GM10266 (cell line): ENCODE data around the gene CD72.

Source experiments
- DNase-seq: peaks from one replicate; pipeline ENCODE4 v3.0.0; 2012; ENCODE audit errors: extremely low spot score
- TF ChIP-seq, protein P1 (sequence below): IDR thresholded peaks from 2 replicates; pipeline ENCODE4 v1.5.1; 2012; ENCODE audit warnings: mild to moderate bottlenecking, low read depth; ENCODE audit not compliant: control insufficient read depth, insufficient read depth; ENCODE audit errors: missing control alignments

The CD72 gene

DNA sequence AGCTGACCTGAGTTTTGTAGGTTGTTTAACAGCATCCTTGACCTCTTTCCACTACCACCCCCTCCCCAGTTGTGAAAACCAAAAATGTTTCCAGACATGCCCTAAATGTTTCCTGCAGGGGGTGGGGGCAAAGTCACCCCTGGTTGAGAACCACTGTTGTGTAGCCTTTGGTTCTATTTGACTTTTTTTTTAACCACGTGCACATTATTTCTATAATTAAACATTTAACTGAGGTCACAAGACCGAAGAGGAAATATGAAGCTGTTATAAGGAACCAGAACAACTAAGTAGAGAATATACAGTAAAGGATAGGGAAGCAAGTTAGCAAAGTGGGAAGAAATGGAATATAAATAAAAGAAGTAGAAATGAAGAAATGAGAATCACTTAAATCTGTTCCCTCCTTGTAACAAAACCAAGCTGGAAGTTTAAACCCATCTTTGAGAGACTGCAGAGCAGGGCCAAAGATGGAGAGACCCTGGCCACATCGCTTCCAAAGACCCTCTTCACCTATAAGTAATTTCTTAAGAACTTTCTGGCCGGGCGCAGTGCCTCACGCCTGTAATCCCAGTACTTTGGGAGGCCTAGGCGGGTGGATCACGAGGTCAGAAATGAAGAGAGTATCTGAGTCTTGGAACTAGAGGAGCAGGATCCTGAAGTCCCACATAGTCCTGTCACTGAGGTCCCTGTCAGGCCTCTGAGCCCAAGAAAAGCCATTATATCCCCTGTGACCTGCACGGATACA is 18.1 kb upstream of the CD72 start:
- DNase-seq = peak; percentile 2
- TF ChIP-seq, protein P1, sequence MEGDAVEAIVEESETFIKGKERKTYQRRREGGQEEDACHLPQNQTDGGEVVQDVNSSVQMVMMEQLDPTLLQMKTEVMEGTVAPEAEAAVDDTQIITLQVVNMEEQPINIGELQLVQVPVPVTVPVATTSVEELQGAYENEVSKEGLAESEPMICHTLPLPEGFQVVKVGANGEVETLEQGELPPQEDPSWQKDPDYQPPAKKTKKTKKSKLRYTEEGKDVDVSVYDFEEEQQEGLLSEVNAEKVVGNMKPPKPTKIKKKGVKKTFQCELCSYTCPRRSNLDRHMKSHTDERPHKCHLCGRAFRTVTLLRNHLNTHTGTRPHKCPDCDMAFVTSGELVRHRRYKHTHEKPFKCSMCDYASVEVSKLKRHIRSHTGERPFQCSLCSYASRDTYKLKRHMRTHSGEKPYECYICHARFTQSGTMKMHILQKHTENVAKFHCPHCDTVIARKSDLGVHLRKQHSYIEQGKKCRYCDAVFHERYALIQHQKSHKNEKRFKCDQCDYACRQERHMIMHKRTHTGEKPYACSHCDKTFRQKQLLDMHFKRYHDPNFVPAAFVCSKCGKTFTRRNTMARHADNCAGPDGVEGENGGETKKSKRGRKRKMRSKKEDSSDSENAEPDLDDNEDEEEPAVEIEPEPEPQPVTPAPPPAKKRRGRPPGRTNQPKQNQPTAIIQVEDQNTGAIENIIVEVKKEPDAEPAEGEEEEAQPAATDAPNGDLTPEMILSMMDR = no peak

DNA sequence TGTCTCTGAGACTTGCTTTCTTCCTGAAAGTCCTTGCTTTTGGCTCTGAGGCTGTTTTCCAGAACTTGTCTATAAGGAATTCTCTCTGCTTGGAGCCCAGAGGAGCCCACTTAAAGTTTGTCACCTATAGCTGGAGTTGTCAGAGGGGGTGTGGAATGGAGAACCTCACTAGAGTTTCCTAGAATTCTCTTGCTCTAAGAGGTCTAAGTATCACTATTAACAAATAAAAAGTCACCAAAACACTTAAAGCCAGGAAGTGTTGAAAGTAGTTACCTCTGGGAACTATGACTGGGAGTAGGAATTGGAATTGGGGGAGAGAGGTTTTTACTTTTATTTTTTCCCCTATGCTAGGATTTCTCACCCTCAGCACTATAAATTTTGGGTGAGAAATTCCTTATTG is 17.5 kb upstream of the CD72 start:
- DNase-seq = no peak
- TF ChIP-seq, protein P1 = no peak

DNA sequence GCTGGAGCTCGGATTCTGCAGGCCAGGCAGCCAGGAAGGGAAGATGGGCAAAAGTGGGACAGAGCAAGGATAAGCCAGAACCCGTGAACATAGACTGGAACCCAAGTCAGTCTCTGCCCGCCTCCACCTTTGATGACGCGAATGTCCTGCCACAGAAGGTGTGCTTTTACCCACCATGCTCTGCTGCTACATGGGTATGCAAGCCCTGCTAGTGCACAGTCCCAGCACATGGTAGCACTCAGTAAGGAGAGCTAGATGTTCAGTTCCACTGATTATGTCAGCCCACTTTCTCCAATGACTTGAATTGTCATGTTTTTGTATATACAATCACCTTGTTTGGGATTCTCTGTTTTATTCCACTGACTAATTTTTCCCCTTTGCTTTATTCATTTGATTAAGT is 11.4 kb upstream of the CD72 start:
- TF ChIP-seq, protein P1 = no peak
- DNase-seq = no peak

DNA sequence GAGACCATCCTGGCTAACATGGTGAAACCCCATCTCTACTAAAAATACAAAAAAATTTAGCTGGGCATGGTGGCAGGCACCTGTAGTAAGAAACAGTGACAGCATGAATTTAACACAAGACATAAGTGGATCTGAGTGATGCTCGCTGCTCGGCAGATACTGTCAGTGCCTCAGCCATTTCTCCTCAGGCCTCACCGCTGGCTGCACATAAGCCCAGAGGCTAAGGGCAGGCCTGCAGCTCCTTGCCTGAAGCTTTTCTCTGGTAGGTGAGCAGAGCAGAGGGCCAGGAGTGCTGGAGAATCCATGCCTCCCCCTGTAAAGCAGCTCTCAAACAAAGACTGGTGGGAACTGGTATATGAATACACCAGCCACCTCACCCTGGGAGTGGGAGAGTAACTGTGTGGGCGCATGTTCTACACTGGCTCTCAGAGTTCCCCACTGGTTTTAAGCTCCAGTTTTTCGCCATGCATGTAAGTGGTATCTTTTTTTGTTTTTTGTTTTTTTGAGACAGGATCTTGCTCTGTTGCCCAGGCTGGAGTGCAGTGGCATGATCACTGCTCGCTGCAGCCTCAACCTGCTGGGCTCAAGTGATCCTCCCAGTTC is 10.3 kb upstream of the CD72 start:
- no peak for DNase-seq
- TF ChIP-seq, protein P1 = no peak

DNA sequence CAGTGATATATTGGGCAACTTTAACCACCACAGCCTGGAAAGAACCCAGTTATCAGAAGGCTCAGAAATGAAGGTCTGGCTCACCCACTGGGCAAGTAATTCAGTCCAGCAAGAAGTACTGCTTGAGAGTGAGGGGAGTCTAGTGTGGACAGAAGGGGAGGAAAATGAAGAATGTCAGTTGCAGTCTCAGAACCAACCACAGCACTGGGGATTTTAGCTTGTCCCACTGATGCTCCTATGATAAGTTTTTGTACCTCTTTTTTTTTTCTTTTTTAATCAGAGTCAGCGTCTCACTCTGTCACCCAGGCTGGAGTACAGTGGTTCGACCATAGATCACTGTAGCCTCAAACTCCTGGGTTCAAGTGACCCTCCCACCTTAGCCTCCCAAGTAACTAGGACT is 9.4 kb upstream of the CD72 start:
- DNase-seq = no peak
- TF ChIP-seq, protein P1 = no peak

DNA sequence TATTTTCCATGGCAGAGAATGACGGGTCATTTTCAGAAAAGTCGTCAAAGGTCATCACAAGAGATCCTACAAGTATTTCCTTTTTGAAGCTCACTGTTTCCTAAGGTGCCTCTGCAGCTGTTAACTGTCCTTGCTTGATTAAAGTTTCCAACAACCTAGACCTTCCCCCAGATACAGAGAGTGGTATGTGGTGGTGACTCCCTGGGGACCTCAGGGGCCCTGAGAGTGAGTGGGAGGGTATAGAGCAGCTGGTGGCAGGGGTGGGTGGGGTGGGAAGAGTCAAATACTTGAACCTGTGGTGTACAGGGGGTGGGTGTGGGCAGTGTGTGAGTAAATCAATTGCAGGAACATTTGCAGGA is 1.6 kb upstream of the CD72 start:
- peak; percentile 55 for DNase-seq
- TF ChIP-seq, protein P1 = no peak
